GM12892 (cell line): ENCODE results near the gene LRSAM1.

Experiments
- POLR2A ChIP-seq: IDR thresholded peaks from 2 replicates; pipeline ENCODE4 v1.6.1; 2011; ENCODE audit warnings: low read depth, low read length, control low read depth
- POLR2AphosphoS5 ChIP-seq: IDR thresholded peaks from 2 replicates; pipeline ENCODE4 v1.6.1; 2011; ENCODE audit warnings: low read depth, low read length, control low read depth

- TF ChIP-seq POLR2A (no peak), POLR2AphosphoS5 (no peak)
Observed at GRCh38 chr9:127467621-127468020, 16.3 kb downstream of the LRSAM1 start.
